GM13977 (cell line): ENCODE results near the gene LMAN1L.

Experiments used
- DNase-seq: peaks from one replicate; pipeline ENCODE4 v3.0.0; 2012; ENCODE audit warnings: low spot score
- in situ Hi-C: fragments of 300-500 bp; cut with MboI; formaldehyde crosslinking; loops from one replicate; pipeline ENCODE4 v1.12.0; 2022; ENCODE audit warnings: low sequenced_read_pairs, low pct_unique_long_range_greater_than_20kb, mixed read lengths, inconsistent platforms; ENCODE audit not compliant: unreplicated experiment
- TF ChIP-seq, protein P1 (sequence below): IDR thresholded peaks from 2 replicates; pipeline ENCODE4 v1.5.1; 2012; ENCODE audit warnings: mild to moderate bottlenecking, control low read depth; ENCODE audit not compliant: insufficient read depth; ENCODE audit errors: extremely low read depth, missing control alignments

The LMAN1L gene

DNA sequence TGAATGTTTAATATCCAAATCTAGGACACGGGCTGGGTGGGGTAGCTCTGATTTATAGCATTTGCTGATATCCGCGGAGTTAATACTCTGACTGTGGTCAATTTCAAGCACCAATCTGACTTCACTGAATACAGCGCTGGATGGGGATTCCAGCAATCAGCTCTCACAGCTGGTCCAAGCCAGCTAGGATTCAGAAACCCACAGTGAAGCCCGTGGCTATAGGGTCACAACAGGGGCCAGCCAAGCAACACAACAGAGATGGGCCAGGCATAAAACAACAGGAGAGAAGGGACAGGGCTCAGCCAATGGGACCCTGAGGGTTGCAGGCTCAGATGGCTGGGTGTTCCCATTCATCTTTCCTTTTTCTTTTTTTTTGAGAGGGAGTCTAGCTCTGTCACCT is 5.4 kb upstream of the LMAN1L start:
- TF ChIP-seq, protein P1, sequence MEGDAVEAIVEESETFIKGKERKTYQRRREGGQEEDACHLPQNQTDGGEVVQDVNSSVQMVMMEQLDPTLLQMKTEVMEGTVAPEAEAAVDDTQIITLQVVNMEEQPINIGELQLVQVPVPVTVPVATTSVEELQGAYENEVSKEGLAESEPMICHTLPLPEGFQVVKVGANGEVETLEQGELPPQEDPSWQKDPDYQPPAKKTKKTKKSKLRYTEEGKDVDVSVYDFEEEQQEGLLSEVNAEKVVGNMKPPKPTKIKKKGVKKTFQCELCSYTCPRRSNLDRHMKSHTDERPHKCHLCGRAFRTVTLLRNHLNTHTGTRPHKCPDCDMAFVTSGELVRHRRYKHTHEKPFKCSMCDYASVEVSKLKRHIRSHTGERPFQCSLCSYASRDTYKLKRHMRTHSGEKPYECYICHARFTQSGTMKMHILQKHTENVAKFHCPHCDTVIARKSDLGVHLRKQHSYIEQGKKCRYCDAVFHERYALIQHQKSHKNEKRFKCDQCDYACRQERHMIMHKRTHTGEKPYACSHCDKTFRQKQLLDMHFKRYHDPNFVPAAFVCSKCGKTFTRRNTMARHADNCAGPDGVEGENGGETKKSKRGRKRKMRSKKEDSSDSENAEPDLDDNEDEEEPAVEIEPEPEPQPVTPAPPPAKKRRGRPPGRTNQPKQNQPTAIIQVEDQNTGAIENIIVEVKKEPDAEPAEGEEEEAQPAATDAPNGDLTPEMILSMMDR = no peak
- in situ Hi-C loops = no loop called here
- no peak for DNase-seq

DNA sequence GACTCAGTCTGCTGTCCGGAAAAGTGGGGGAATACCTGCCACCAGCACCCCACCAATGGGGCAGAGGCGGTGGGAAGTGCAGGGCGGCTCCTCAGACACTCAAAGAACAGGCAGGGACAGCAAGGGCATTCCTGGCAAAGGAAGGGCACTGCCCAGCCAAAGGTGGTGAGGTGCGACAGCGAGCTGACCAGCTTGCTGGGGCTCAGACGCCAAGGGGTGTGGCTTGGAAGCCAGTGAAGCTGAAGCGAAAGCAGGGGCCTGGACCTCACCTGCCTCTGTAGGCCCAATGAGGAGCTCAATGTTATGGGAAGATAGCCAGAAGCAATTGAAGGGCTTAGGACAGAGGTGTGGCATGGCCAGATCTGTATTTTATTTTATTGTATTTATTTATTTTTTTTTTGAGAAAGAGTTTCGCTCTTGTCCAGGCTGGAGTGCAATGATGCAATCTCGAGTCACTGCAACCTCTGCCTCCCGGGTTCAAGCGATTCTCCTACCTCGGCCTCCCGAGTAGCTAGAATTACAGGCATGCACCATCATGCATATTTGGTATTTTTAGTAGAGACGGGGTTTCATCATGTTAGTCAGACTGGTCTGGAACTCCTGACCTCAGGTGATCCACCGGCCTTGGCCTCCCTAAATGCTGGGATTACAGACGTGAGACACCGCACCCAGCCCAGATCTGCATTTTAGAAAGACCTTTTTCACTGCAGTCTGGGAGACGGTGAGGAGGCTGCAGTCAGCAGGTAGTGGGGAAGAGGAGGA is 4.4 kb upstream of the LMAN1L start:
- DNase-seq = no peak
- in situ Hi-C loops = no loop called here
- TF ChIP-seq, protein P1 = no peak

DNA sequence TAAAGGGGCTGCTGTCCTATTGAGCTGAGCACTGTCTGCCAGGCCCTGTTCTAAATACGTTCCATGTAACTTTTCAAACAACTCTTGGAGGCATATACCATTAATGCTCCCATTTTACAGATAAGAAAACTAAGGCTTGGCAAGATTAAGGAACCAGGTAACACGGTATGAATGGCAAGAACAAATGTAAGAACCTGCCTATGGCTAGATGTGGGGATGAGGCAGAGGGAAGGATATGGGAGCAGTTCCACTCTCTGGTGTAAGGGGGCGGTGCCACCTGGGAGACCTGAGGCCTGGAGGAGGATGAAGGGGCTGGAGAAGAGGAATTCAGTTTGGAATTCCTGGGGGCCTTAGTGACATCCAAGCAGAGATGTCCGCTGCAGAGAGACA is 3.8 kb upstream of the LMAN1L start:
- no peak for DNase-seq
- in situ Hi-C loops = no loop called here
- TF ChIP-seq, protein P1 = no peak

DNA sequence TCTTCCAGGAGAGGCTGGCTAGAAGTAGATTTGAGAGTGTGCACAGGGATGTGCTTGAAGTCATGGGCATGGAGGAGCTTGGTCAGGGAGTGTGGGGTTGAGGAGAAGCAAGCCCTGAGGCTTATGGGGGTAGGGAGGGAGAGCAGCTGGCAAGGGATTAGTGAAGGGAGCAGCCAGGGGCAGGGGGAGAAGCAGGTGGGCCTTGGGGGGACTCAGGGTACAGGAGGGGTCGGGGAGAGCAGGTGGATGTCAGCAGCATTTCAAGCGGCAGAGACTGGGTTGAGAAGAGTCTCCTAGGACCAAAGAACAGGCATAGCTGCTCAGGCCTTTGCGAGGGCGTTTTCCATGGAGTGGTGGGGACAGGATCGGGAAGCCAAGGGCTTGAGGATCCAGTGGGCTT is 3.4 kb upstream of the LMAN1L start:
- in situ Hi-C loops = no loop called here
- no peak for DNase-seq
- TF ChIP-seq, protein P1 = no peak

DNA sequence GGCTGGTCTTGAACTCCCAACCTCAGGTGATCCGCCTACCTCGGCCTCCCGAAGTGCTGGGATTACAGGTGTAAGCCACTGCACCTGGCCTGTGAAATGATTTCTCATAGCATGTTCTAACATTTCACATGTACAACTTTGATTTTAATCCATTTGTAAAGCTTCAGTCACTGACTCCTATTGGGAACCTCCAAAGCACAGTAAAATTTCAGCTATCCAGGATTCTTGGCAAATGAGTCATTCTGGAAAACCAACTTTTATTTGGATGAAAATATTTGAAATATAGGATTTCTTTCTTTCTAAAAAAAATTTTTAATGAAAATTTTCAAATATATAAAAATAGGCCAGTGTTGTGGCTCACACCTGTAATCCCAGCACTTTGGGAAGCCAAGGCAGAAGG is 2.7 kb upstream of the LMAN1L start:
- DNase-seq = no peak
- TF ChIP-seq, protein P1 = no peak
- in situ Hi-C loops = no loop called here

DNA sequence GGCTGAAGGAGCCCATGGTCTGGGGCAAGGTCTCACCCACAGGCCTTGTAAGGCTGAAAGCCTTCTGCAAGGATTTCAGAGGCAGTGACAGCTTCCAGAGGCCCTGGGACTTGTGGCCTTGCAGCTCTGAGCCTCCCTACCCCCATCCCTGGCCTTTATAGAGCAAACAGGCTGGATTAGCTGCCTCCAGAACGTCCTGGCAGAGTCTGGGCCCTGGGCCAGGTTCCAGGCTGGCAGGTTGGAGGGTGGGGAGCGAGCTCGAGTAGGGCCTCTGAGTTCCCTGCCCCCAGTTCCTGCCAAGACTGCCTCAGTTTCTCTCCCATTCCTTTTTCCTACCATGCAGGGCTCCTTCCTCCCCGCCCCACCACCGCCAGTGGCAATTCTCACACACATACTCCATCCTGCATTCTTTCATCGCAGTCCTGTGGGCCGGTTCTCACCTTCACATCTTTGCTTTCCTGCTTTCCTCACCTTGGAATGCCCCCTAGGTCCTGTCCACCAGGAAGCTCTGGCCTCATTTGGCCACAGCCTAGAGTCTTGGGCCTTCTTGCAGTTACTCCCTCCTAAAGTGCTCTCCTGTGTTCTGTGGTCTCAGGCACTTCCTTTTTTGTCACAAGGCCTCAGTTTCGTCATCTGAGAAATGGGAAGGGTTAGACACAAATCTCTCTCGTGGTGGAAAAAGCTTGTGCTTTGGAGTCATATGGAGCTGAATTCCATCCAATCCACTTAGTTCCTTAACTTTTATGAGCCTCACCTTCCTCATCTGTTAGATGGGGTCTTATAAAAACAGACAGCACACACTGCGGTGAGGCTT is 2.7 kb downstream of the LMAN1L start:
- TF ChIP-seq, protein P1 = no peak
- in situ Hi-C loops = no loop called here
- no peak for DNase-seq
